DND-41 (cell line): ENCODE results near the gene KMT2B.

ENCODE experiments used
- ATAC-seq: fragments of 200-7000 bp; cut with Tn5 transposase; 3 replicates; pipeline ENCODE4 v1.9.1; 2021; ENCODE audit warnings: low read depth; ENCODE audit not compliant: insufficient read depth
- DNase-seq: peaks from one replicate; pipeline ENCODE4 v3.0.0-alpha.2; 2020
- H2AFZ ChIP-seq: 2 replicates; pipeline ENCODE4 v1.6.0; 2012; ENCODE audit warnings: low read depth, low read length
- H3K27ac ChIP-seq: 2 replicates; pipeline ENCODE4 v1.5.1; 2012; ENCODE audit warnings: low read length, inconsistent platforms
- H3K27me3 ChIP-seq: fragments of 200-600 bp; sonication (generic); 2 replicates; pipeline ENCODE4 v1.6.0; 2012; ENCODE audit warnings: low read length, mild to moderate bottlenecking, inconsistent platforms; ENCODE audit not compliant: insufficient read depth, poor library complexity
- H3K36me3 ChIP-seq: 2 replicates; pipeline ENCODE4 v1.5.1; 2012; ENCODE audit warnings: low read length, inconsistent platforms; ENCODE audit not compliant: insufficient read depth
- H3K4me1 ChIP-seq: 2 replicates; pipeline ENCODE4 v1.5.1; 2012; ENCODE audit warnings: mild to moderate bottlenecking, low read length; ENCODE audit not compliant: insufficient read depth
- H3K4me2 ChIP-seq: 2 replicates; pipeline ENCODE4 v1.6.0; 2012; ENCODE audit warnings: mild to moderate bottlenecking, moderate library complexity, low read length, inconsistent platforms; ENCODE audit not compliant: insufficient read depth
- H3K4me3 ChIP-seq, 2 experiments: fragments of 200-600 bp in 1 of 2; shearing (Covaris generic) in 1 of 2; 2 replicates each; pipeline ENCODE4 v1.5.1; 2012 to 2016; ENCODE audit warnings: inconsistent platforms in 2 of 2, low read length in 2 of 2, mild to moderate bottlenecking in 2 of 2, low read depth in 1 of 2, moderate library complexity in 1 of 2
- H3K79me2 ChIP-seq: 2 replicates; pipeline ENCODE4 v1.6.0; 2012; ENCODE audit warnings: low read length, inconsistent platforms; ENCODE audit not compliant: insufficient read depth
- H3K9ac ChIP-seq: 2 replicates; pipeline ENCODE4 v1.6.0; 2012; ENCODE audit warnings: low read depth, mild to moderate bottlenecking, inconsistent platforms, low read length, moderate library complexity
- H3K9me3 ChIP-seq: 2 replicates; pipeline ENCODE4 v1.5.1; 2012; ENCODE audit warnings: low read length, moderate library complexity, mild to moderate bottlenecking, inconsistent platforms; ENCODE audit not compliant: insufficient read depth, severe bottlenecking
- H4K20me1 ChIP-seq: 2 replicates; pipeline ENCODE4 v1.6.0; 2012; ENCODE audit warnings: low read length; ENCODE audit not compliant: insufficient read depth
- CTCF ChIP-seq: IDR thresholded peaks from 2 replicates; pipeline ENCODE4 v1.5.1; 2012; ENCODE audit warnings: borderline replicate concordance, low read length, moderate library complexity, mild to moderate bottlenecking; ENCODE audit not compliant: poor library complexity, severe bottlenecking; ENCODE audit errors: extremely low read depth
- EZH2 ChIP-seq: IDR thresholded peaks from 3 replicates; pipeline ENCODE4 v1.6.1; 2012; ENCODE audit warnings: borderline replicate concordance, low read depth, mild to moderate bottlenecking, moderate library complexity, low read length, inconsistent platforms; ENCODE audit not compliant: severe bottlenecking

The KMT2B gene

DNA sequence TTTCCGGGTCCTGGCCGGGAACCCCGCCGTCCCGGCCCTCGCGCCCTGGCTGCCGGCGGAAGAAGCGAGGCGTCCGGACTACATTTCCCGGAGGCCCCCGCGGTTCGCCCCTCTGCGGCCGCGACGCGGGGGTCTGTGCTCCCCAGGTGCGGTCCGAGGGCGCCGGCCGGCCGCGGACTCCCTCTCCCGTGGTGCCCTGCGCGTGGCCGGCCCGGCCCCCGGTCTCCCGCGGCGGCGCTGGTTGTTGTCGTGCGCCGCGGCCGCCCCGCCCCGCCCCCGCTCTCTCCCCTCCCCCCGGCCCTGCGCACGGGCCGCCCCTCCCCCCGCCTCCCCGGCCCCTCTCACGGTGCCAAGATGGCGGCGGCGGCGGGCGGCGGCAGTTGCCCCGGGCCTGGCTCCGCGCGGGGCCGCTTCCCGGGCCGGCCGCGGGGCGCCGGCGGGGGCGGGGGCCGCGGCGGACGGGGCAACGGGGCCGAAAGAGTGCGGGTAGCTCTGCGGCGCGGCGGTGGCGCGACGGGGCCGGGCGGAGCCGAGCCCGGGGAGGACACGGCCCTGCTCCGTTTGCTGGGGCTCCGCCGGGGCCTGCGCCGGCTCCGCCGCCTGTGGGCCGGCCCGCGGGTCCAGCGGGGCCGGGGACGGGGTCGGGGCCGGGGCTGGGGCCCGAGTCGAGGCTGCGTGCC is at the start of gene KMT2B:
Gene KMT2B (plus strand): TSS at position 339 of the 680 bp plus-strand sequence. CDS start 16 bp downstream, at position 355.
- Histone ChIP-seq H2AFZ (peak within 1 kb of the TSS; percentile 96), H3K9ac (peak within 1 kb of the TSS; percentile 84), H4K20me1 (peaks cover 39% of the 10 kb centered on the region), H3K4me2 (peak within 1 kb of the TSS; percentile 96), H3K9me3 (no peaks in the 10 kb centered on the region), H3K79me2 (peaks cover 52% of the 10 kb centered on the region), H3K27me3 (no peaks in the 10 kb centered on the region), H3K4me3 (peak within 1 kb of the TSS; percentile 59 to 94; a peak in 3 of 4 replicates), H3K27ac (peak within 1 kb of the TSS; percentile 80), H3K36me3 (peaks cover 38% of the 10 kb centered on the region), H3K4me1 (peaks cover 42% of the 10 kb centered on the region)
- DNase-seq (no peak), ATAC-seq (no peak)
- TF ChIP-seq CTCF: no peak
- TF ChIP-seq EZH2: no peak

DNA sequence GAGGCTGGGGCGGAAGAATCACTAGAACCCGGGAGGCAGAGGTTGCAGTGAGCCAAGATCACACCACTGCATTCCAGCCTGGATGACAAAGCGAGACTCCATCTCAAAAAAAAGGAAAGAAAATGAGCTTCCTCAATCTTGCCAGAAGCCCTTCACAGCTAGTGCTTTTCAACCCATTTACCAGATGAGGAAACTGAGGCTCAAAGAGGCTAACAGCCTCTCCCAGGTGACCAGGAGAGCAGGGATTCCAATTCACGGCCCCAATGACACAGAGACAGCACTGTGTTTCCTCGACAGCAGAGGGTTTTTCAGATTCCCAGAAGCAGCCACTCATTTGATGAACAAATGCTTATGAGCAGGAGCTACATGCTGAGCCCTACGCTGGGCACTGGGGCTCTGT is 48.2 kb upstream of the KMT2B start:
- no peak overlapping the region for H3K4me3 ChIP-seq
- no peaks in the 10 kb centered on the region for H3K36me3 ChIP-seq
- no peaks in the 10 kb centered on the region for H3K4me1 ChIP-seq
- no peak overlapping the region for H3K27ac ChIP-seq
- no peaks in the 10 kb centered on the region for H3K79me2 ChIP-seq
- no peak overlapping the region for H3K9ac ChIP-seq
- H3K4me2 ChIP-seq: no peak overlapping the region
- no peaks in the 10 kb centered on the region for H3K9me3 ChIP-seq
- ATAC-seq (no peak), DNase-seq (no peak)
- H4K20me1 ChIP-seq: 0 out of 2 replicates have a peak, but pooled peaks cover 4% of the 10 kb centered on the region
- H3K27me3 ChIP-seq: no peaks in the 10 kb centered on the region
- no peak for TF ChIP-seq CTCF
- TF ChIP-seq EZH2: no peak
- H2AFZ ChIP-seq: no peak overlapping the region

- Histone ChIP-seq H3K36me3 (no peaks in the 10 kb centered on the region), H3K9ac (no peak overlapping the region), H2AFZ (no peak overlapping the region), H3K4me1 (no peaks in the 10 kb centered on the region), H3K79me2 (no peaks in the 10 kb centered on the region), H3K27ac (no peak overlapping the region), H3K9me3 (no peaks in the 10 kb centered on the region), H3K4me2 (no peak overlapping the region), H3K27me3 (no peaks in the 10 kb centered on the region), H4K20me1 (0 out of 2 replicates have a peak, but pooled peaks cover 4% of the 10 kb centered on the region), H3K4me3 (no peak overlapping the region)
- TF ChIP-seq EZH2: no peak
- TF ChIP-seq CTCF: no peak
- ATAC-seq (no peak), DNase-seq (no peak)
Measured at GRCh38 chr19:35669974-35670373, 47.8 kb upstream of the KMT2B start.
